Effector memory CD8-positive, alpha-beta T cell (primary cell): ENCODE measurements around the gene SH2D2A.

Source experiments
- ATAC-seq: fragments of 150-1000 bp; cut with Tn5 transposase; replicated peaks from 2 replicates; pipeline ENCODE4 v1.10.0; 2021; ENCODE audit warnings: mild to moderate bottlenecking, moderate library complexity
- DNase-seq, 3 experiments: peaks; one replicate each; pipeline ENCODE4 v3.0.0; 2021
- H3K27ac Mint-ChIP-seq, 2 donors: one replicate each; pipeline ENCODE4 v1.8.0; 2022; ENCODE audit warnings: mild to moderate bottlenecking in 2 of 2, mixed read lengths in 2 of 2, moderate library complexity in 2 of 2
- H3K27me3 Mint-ChIP-seq, 2 donors: one replicate each; pipeline ENCODE4 v1.8.0; 2022; ENCODE audit warnings: mixed read lengths in 2 of 2
- H3K36me3 Mint-ChIP-seq: one replicate; pipeline ENCODE4 v1.8.0; 2022; ENCODE audit warnings: mild to moderate bottlenecking, moderate library complexity, mixed read lengths; ENCODE audit not compliant: insufficient read depth
- H3K4me1 Mint-ChIP-seq, 2 donors: one replicate each; pipeline ENCODE4 v1.8.0; 2022; ENCODE audit warnings: low read depth in 2 of 2, mixed read lengths in 2 of 2
- H3K4me3 Mint-ChIP-seq, 2 donors: one replicate each; pipeline ENCODE4 v1.8.0; 2022; ENCODE audit warnings: mild to moderate bottlenecking in 2 of 2, mixed read lengths in 2 of 2, moderate library complexity in 2 of 2
- H3K9me3 Mint-ChIP-seq, 2 donors: one replicate each; pipeline ENCODE4 v1.8.0; 2022; ENCODE audit warnings: mixed read lengths in 2 of 2

Gene SH2D2A

DNA sequence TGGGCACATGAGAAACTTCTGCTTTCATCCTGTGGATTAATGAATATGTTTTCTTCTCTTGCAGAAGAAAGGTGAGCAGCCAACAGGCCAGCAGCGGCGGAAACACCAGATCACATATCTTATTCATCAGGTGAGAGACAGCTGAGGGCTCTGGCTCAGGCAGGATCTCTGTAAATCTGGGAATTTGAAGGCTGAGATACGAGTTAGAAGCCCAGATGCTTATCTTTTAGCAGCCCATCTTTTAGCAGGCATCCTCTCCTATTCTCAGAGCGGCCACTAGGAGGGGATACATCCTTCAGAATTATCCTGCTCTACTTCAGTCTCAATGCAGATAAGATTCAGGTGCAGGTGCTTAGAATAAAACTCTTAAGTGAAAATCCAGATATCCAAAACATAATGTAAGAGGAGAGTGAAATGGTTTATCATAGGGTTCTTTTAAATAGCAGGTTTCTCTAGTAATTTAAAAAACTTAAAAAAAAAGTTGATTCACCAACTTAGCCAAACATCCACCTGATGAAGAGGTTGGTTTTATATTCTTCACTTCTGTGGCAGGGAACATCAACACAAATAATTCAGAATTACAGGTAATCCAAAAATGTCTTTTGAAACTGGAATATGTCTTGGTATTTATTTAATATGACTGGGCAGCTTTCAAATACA is 19.3 kb downstream of the SH2D2A start:
- DNase-seq (peak; percentile 58 to 69 (median 63)), ATAC-seq (peak; percentile 67)
- Mint-ChIP-seq H3K27ac (no peak overlapping the region), H3K9me3 (no peaks in the 10 kb centered on the region), H3K4me3 (no peak overlapping the region), H3K4me1 (peaks cover 14 to 17% of the 10 kb centered on the region in 2 donors), H3K27me3 (no peaks in the 10 kb centered on the region), H3K36me3 (peaks cover 83% of the 10 kb centered on the region)

DNA sequence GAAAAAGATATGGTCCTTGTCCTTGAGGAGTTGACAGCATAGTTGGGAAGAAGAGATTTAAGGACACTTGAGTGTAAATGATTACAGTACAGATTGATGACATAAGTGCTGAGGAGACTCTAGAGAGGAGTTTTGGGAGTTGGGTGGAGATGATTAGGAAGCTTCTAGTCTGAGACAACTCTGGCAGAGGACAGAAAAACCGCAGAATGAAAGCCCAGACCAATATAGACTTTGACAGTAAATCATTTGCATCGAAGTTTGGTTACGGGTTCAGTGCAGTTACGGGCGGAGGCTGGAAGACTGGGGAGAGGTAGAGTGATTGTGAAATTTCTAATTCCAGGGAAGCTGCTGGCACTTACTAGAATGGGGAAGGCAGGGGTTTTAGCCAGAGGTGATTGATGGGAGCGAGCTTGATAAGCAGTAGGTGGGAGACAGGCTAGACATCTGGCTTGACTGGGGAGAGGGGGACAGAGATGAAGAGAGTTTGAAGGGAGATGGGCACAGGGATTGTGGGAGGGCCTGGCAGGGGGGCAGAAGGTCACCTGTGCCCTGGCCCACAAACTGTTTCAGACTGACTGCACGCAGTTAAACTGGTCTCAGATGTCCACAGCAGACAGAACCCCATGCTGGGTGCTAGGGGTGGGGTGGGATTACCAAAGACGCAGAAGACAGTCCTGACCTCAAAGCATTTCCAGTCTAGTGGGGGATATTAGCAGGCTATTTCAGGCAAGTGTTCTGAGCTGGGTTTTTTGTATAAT is 20.1 kb downstream of the SH2D2A start:
- no peaks in the 10 kb centered on the region for H3K9me3 Mint-ChIP-seq
- H3K27ac Mint-ChIP-seq: peak overlapping the region in 1 of 2 donors; percentile 1
- DNase-seq: no peak
- H3K27me3 Mint-ChIP-seq: no peaks in the 10 kb centered on the region
- peaks cover 8 to 9% of the 10 kb centered on the region in 2 donors for H3K4me1 Mint-ChIP-seq
- H3K4me3 Mint-ChIP-seq: no peak overlapping the region
- H3K36me3 Mint-ChIP-seq: peaks cover 82% of the 10 kb centered on the region
- ATAC-seq: no peak

DNA sequence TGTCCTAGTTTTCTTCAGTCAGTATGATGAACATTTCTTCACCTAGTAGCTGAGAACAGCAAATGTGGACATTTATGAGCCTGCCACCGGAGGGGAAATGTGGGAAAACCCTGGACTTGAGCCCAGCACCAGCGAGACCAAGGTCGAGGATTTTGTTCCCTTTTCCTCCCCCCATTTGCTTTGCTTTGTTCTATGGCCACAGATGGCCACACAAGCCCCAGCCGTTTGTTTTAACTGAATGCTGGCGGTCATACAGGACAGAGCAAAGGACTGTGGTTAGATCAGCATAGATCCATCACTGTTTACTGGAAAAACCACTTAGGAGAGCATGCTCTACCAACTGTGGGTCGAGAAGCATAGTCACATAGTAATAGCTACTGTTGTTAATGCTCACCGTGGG is 20.9 kb downstream of the SH2D2A start:
- H3K4me3 Mint-ChIP-seq: no peak overlapping the region
- DNase-seq (no peak), ATAC-seq (no peak)
- H3K36me3 Mint-ChIP-seq: peaks cover 81% of the 10 kb centered on the region
- no peak overlapping the region for H3K27ac Mint-ChIP-seq
- H3K4me1 Mint-ChIP-seq: peaks cover 2% of the 10 kb centered on the region in 2 donors
- no peaks in the 10 kb centered on the region for H3K9me3 Mint-ChIP-seq
- no peaks in the 10 kb centered on the region for H3K27me3 Mint-ChIP-seq

DNA sequence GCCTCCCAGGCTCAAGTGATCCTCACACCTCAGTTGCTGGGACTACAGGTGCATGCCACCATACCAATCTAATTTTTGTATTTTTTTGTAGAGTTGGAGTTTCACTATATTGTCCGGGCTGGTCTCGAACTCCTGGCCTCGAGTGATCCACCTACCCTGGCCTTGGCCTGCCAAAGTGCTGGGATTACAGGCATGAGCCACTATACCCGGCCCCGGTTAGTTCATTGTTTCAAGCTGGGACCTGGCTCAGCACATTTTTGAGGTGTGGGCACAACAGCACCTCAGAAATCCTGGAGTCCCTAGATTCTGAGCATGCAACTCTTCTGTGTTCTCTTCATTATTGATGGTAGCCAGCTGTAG is 21.3 kb downstream of the SH2D2A start:
- Mint-ChIP-seq H3K27me3 (no peaks in the 10 kb centered on the region), H3K4me1 (peaks cover 0 to 2% of the 10 kb centered on the region in 2 donors), H3K4me3 (no peak overlapping the region), H3K36me3 (peaks cover 77% of the 10 kb centered on the region), H3K9me3 (no peaks in the 10 kb centered on the region), H3K27ac (peak overlapping the region in 1 of 2 donors; percentile 67)
- ATAC-seq (no peak), DNase-seq (no peak)

DNA sequence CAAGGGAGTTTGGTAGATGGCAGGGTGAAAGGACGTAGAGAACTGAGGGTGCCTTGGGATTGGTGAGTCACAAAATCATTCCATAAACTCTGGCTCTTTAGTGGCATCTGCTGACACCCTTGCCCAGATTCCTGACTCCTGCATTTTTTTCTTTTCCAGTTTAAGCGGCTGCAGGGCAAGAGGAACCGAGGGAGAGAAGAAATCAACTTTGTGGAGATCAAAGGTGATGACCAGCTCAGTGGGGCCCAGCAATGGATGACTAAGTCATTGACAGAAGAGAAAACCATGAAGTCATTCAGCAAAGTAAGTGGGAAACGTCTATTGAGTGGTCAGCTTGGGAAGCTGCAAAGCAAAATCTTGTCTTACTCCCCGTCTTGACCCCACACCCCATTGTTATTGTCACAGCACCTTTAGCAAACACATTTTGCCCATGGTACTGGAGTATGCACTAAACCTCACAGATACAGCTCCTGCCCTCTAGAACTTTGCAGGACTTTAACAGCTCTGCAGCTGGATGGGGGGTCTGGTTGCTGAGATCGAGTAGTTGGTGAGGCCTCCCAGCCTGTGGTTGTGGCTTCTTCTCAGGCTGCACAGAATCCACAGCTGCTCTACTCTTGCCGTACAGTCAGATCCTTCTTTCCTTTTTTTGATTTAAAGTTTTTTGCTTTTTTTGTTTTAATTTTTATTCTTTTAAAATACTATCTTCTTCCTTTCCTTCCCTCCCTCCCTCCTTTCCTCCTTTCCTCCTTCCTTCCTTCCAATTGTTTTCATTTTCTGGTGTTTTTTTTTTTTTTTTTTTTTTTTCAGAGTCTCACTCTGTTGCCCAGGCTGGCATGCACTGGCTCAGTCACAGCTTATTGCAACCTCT is 21.9 kb downstream of the SH2D2A start:
- peaks cover 75% of the 10 kb centered on the region for H3K36me3 Mint-ChIP-seq
- H3K27ac Mint-ChIP-seq: peak overlapping the region in 1 of 2 donors; percentile 67
- DNase-seq: no peak

DNA sequence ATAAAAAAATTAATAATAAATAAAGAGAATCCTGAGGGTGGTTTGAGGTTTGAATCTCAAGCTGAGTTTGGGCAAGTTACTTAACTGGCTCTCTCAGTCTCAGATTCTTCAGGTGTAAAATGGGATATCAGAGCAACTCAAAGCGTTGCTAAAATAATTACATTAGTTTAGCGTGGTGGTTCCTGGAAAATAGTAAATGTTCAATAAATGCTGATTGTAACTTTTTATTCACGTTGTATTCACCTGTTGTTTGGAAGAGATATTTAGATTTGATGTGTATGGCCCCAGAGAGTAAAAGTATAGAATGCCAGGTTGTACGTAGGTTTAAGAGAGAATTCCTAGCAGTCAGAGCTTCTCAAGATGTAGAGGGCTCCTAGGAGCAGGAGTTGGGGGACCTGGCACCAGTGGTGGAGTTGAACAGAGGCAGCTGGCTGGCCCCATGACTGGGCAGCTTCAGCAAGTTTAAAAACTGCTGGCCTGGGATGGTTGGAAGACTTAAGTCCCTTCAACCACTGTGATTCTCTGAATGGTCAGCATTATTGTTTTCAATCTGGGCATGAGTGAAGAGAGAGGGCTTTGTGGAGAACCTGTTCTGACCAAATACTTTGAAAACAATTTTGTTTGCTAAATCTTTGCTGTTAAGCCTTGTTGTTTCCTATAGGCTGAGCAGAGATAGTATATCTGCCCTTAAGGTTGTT is 26.9 kb downstream of the SH2D2A start:
- DNase-seq (no peak), ATAC-seq (no peak)
- H3K9me3 Mint-ChIP-seq: no peaks in the 10 kb centered on the region
- no peak overlapping the region for H3K4me3 Mint-ChIP-seq
- peaks cover 2 to 8% of the 10 kb centered on the region in 2 donors for H3K4me1 Mint-ChIP-seq
- H3K27ac Mint-ChIP-seq: peak overlapping the region; percentile 45 to 73
- H3K36me3 Mint-ChIP-seq: peaks cover 75% of the 10 kb centered on the region
- H3K27me3 Mint-ChIP-seq: no peaks in the 10 kb centered on the region

More for the DNA sequence above, 21.9 kb downstream of the SH2D2A start:
- no peak for ATAC-seq
- Mint-ChIP-seq H3K4me1 (peaks cover 0 to 2% of the 10 kb centered on the region in 2 donors), H3K9me3 (no peaks in the 10 kb centered on the region), H3K4me3 (no peak overlapping the region), H3K27me3 (no peaks in the 10 kb centered on the region)

DNA sequence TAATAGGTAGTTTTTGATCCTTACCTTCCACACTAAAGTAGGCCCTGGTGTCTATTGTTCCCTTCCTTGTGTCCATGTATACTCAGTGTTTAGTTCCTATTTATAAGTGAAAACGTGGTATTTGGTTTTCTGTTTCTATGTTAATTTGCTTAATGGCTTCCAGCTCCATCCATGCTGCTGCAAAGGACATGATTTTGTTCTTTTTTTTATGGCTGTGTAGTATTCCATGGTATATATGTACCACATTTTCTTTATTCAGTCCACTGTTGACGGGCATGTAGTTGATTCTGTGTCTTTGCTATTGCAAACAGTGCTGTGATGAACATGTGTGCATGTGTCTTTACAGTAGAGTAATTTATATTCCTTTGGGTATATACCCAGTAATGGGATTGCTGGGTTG is 28.5 kb downstream of the SH2D2A start:
- peaks cover 71% of the 10 kb centered on the region for H3K36me3 Mint-ChIP-seq
- no peak overlapping the region for H3K4me3 Mint-ChIP-seq
- ATAC-seq (no peak), DNase-seq (no peak)
- H3K27me3 Mint-ChIP-seq: no peaks in the 10 kb centered on the region
- H3K27ac Mint-ChIP-seq: no peak overlapping the region
- H3K9me3 Mint-ChIP-seq: no peaks in the 10 kb centered on the region
- H3K4me1 Mint-ChIP-seq: peaks cover 2 to 8% of the 10 kb centered on the region in 2 donors

DNA sequence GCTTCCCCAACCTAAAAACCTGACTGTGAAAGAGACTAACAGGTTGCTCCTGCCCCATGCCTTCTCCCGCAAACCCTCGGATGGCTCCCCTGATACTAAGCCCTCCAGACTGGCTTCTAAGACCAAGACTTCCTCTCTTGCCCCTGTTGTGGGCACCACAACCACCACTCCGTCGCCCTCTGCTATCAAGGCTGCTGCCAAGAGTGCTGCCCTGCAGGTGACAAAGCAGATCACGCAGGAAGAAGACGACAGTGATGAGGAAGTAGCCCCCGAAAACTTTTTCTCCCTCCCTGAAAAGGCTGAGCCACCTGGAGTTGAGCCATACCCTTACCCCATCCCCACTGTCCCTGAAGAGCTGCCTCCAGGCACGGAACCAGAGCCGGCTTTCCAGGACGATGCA is 30.0 kb downstream of the SH2D2A start:
- no peak for ATAC-seq
- H3K36me3 Mint-ChIP-seq: peaks cover 65% of the 10 kb centered on the region
- H3K27me3 Mint-ChIP-seq: no peaks in the 10 kb centered on the region
- H3K9me3 Mint-ChIP-seq: no peaks in the 10 kb centered on the region
- H3K27ac Mint-ChIP-seq: no peak overlapping the region
- DNase-seq: no peak
- peaks cover 3 to 12% of the 10 kb centered on the region in 2 donors for H3K4me1 Mint-ChIP-seq
- H3K4me3 Mint-ChIP-seq: no peak overlapping the region

DNA sequence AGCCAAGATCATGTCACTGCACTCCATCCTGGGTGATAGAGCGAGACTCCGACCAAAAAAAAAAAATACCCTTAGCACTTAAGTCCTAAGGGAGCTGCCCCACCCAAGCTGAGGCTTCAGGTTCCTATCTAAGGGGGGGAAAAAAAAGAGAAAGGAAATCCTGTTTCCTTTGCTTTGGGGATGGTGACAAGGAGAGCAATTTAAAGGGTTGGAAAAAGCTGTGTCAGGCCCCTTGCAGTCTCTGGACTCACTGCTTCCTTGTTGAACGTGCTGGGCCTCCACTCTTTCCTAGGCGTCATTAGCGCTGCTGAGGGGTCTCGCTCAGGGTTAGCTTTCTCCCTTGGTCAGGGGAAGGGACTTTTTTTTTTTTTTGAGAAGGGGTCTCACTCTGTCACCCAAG is 31.2 kb downstream of the SH2D2A start:
- Mint-ChIP-seq H3K27ac (no peak overlapping the region), H3K27me3 (no peaks in the 10 kb centered on the region), H3K4me1 (peaks cover 9 to 20% of the 10 kb centered on the region in 2 donors), H3K9me3 (no peaks in the 10 kb centered on the region), H3K36me3 (peaks cover 64% of the 10 kb centered on the region), H3K4me3 (no peak overlapping the region)
- ATAC-seq (no peak), DNase-seq (no peak)

DNA sequence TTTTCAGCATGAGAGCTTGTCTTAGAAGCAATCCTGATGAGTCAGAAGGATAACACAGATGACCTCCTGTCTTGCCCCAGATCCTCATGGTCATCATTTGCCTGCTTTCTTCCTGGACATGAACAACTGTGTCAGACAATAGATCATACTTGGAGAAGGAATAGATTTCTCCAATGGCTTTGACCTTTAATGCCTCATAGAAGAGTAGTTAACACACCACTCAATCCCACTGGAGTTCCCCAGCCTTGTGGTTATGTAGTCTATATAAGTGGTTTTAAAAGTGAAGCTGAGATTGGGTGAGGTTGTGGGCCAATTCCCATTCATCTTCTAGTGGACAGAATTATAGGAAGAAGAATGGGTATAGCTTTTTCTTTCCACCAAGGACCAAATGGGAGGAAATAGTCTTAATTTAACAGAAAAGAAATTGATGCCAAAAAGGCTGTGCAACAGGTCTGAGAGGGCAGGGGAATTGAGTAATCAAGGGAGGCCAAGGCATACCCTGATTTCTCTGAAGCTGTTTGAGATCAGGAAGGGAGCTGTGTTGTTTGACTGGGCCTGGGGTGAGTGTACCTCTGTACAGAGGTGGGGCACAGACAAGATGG is 35.0 kb downstream of the SH2D2A start:
- H3K4me3 Mint-ChIP-seq: no peak overlapping the region
- no peak for DNase-seq
- no peaks in the 10 kb centered on the region for H3K27me3 Mint-ChIP-seq
- H3K9me3 Mint-ChIP-seq: no peaks in the 10 kb centered on the region
- peaks cover 47% of the 10 kb centered on the region for H3K36me3 Mint-ChIP-seq
- H3K4me1 Mint-ChIP-seq: peaks cover 19 to 27% of the 10 kb centered on the region in 2 donors
- H3K27ac Mint-ChIP-seq: peak overlapping the region; percentile 42 to 90
- ATAC-seq: no peak

DNA sequence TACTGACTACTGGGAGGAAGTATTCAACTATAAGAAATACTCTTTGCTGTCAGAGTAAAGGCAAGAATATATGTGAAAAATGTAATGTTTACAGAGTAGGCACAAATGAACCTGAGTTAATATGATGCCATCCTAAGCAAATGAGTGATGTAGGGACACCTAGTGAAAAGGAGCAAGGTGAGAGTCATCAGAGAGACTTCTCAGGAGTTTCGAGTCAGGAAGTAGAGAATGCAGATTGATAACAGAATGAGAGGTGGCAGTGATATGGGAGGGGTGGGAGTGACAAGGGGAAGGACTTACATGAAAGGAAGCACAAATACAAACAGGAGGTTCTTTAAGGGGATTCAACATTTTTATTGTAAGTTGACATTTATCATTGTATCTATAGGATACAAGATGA is 39.1 kb downstream of the SH2D2A start:
- Mint-ChIP-seq H3K4me1 (peaks cover 38 to 52% of the 10 kb centered on the region in 2 donors), H3K27ac (peak overlapping the region; percentile 26 to 62), H3K9me3 (no peaks in the 10 kb centered on the region), H3K36me3 (peaks cover 24% of the 10 kb centered on the region), H3K4me3 (no peak overlapping the region), H3K27me3 (no peaks in the 10 kb centered on the region)
- no peak for DNase-seq
- no peak for ATAC-seq

DNA sequence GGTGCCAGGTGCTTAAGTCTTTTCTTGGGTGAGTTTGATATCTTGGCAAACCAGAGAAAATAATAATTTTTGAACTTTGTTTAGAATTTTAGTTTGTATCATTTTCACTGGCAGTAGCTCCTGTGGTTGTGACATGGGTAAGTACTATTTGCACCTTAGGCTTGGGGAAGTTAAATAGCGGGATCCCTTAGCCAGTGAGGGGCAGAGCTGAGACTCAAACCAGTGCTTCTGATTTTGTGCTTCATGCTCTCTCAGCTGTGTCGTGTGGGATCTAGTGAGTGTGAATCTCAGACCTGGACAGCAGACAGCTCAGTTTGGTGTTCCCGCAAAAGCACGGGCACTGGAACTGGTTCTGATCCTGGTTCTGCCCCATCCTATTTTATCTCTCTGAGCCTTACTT is 39.7 kb downstream of the SH2D2A start:
- ATAC-seq (no peak), DNase-seq (no peak)
- H3K36me3 Mint-ChIP-seq: peaks cover 26% of the 10 kb centered on the region
- no peaks in the 10 kb centered on the region for H3K27me3 Mint-ChIP-seq
- H3K4me1 Mint-ChIP-seq: peaks cover 39 to 53% of the 10 kb centered on the region in 2 donors
- peak overlapping the region; percentile 26 to 62 for H3K27ac Mint-ChIP-seq
- H3K4me3 Mint-ChIP-seq: no peak overlapping the region
- H3K9me3 Mint-ChIP-seq: no peaks in the 10 kb centered on the region

DNA sequence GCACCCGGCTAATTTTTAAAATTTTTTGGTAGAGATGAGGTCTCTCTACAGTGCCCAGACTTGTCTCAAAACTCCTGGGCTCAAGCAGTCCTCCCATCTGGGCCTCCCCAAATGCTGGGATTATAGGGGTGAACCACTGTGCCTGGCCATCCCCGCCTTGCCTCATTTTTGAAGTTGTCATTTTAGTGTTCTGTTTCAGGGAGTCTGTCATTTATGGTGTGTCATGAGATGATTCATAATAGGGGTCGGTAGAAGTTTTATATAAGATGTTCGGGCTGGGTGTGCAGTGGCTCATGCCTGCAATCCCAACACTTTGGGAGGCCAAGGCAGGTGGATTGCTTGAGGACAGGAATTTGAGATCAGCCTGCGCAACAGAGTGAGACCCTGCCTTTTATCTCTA is 40.8 kb downstream of the SH2D2A start:
- no peak for DNase-seq
- H3K27ac Mint-ChIP-seq: peak overlapping the region; percentile 51 to 64
- H3K4me1 Mint-ChIP-seq: peaks cover 36 to 50% of the 10 kb centered on the region in 2 donors
- H3K36me3 Mint-ChIP-seq: peaks cover 24% of the 10 kb centered on the region
- no peak for ATAC-seq
- no peaks in the 10 kb centered on the region for H3K9me3 Mint-ChIP-seq
- no peak overlapping the region for H3K4me3 Mint-ChIP-seq
- no peaks in the 10 kb centered on the region for H3K27me3 Mint-ChIP-seq
